VCaP (cell line): ENCODE results near the gene NDUFA8.

Source experiments
- H3K27ac ChIP-seq: fragments of 450-650 bp; 2 replicates; pipeline ENCODE4 v1.5.1; 2017
- TF ChIP-seq, protein P1 (sequence below): fragments of 450-650 bp; conservative IDR thresholded peaks from 2 replicates; pipeline ENCODE4 v1.5.1; 2017; ENCODE audit warnings: mild to moderate bottlenecking, moderate library complexity

The NDUFA8 gene

DNA sequence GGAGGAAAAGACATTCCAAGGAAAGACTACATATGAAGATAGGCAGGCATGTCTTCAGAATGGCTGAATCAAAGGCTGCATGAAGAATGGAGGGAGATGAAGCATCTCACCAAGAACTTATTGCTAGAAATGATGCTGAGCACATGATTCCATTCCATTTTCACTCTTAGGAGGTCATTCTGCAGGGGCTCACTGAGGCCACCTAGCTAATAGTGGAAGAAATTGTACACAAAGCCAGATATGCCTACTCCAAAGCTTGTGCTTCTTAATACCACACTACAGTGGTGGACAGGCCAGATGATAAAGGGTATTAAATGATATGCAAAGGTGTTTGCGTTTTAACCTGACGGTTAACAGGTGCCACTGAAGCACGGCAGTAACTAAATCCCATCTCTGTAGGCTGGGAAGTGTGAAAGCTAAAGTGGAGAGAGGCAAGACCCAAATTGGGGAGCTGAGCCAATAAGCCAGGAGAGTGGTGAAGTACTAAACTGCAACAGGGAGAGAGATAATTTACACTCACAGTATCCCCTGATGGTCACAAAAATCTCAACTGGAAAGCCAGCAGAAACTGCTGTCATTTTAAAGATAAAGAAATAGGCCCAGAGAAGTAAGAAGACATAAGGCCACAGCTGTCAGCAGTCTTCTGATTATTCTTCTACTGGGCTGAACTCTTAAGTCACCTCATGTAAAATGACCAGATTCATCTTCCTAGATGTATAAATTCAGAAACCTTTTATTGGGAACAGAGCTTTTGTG lies 14.6 kb downstream of the NDUFA8 start:
- H3K27ac ChIP-seq = no peak overlapping the region
- TF ChIP-seq, protein P1, sequence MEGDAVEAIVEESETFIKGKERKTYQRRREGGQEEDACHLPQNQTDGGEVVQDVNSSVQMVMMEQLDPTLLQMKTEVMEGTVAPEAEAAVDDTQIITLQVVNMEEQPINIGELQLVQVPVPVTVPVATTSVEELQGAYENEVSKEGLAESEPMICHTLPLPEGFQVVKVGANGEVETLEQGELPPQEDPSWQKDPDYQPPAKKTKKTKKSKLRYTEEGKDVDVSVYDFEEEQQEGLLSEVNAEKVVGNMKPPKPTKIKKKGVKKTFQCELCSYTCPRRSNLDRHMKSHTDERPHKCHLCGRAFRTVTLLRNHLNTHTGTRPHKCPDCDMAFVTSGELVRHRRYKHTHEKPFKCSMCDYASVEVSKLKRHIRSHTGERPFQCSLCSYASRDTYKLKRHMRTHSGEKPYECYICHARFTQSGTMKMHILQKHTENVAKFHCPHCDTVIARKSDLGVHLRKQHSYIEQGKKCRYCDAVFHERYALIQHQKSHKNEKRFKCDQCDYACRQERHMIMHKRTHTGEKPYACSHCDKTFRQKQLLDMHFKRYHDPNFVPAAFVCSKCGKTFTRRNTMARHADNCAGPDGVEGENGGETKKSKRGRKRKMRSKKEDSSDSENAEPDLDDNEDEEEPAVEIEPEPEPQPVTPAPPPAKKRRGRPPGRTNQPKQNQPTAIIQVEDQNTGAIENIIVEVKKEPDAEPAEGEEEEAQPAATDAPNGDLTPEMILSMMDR = peak; percentile 57

DNA sequence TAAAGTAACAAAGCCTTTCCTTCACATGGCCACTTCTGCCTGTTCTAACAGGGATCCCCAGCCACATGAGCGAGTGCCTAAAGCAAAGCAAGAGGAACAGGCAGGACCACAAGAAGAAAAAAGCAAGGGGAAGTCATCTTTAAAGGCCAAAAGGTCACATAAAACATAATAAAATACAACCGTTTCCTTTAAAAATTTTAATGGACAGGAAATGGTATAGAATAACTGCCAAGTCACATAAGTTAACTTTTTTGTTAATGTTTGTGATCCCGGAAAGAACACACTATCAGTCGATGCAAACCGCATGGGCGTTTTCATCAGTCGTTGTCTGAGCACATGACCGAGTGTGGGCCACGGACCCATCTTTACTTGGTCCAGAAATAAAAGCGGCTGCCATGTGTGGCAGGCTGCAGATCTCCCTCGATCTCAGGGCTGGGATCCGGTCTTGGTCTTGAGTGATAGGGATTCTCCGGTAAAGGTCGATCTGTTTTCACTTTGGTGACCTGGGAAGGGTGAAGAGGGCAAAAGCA lies 15.6 kb downstream of the NDUFA8 start:
- H3K27ac ChIP-seq = no peak overlapping the region
- TF ChIP-seq, protein P1 = no peak

DNA sequence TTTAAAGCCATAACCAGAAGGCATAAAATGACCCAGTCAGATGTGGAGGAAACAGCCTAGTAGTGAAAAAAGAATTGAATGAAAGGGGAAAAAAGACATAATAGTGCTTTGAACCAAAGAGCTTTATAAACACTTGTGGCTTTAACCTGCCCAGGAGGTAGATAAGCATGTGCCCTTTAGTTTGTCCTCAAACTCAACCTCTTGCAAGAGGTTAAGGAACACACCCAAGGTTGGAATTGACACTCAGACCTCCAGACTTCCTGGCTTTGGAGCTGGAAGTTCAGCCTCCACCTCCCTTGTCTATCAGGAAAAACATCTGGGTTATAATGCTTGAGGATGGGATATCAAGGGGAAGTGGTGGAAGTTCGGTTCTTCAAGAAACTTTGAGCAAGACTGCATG lies 16.3 kb downstream of the NDUFA8 start:
- no peak overlapping the region for H3K27ac ChIP-seq
- TF ChIP-seq, protein P1 = no peak

DNA sequence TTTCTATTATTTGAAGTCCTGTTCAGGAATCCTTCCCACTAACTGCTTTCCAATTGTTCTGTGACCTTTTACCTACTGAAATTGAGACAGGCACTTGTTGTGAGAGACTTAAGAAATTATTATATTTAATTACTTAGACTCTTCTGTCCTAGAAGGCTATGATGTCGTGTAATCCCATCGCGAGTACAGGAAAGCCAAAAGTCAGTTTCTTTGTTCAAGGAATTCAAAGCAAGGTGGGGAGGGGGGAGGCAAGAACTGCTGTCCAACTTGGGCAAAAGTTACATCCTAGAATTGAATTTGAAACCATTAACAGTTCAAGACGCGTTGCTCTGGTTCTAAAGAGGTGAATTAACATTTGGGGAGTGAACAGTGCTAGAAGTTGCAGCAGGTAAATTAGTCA lies 17.9 kb downstream of the NDUFA8 start:
- no peak overlapping the region for H3K27ac ChIP-seq
- TF ChIP-seq, protein P1 = no peak

DNA sequence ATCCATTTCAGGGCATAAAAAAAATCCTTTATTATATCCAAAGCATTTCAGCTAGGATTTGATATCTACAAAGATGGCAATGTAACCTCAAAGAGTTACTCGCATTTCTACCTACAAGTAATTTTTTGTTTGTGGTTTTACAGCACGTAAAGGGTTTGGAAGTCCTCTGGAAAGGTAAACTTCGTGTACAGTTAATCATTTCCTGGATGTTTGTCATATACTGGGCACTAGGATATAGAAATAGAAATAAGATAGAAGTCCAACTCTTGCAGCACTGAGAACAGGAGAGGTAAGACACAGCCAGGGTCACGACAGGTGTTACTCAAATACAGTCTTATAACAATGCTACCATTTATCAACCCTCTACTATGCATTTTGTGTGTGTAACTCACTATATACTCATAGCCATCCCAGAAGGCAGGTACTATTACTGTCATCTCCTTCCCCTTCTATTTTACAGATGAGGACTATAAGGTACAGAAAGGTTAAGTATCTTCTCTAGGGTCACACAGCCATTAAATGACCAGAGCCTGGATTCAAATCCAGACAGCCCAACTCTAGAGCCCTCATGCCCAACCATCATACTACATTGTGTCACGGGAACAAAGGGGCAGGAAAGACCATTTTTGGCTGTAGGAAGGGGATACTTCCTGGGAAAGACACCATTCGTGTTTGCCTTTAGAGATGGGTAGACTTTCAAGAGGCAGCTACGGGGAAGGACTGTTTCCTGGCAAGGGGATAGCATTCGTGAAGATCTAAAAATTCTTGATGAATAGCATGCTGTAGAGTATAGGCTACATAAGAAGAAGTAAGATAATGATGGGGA lies 19.0 kb downstream of the NDUFA8 start:
- no peak overlapping the region for H3K27ac ChIP-seq
- TF ChIP-seq, protein P1 = no peak

DNA sequence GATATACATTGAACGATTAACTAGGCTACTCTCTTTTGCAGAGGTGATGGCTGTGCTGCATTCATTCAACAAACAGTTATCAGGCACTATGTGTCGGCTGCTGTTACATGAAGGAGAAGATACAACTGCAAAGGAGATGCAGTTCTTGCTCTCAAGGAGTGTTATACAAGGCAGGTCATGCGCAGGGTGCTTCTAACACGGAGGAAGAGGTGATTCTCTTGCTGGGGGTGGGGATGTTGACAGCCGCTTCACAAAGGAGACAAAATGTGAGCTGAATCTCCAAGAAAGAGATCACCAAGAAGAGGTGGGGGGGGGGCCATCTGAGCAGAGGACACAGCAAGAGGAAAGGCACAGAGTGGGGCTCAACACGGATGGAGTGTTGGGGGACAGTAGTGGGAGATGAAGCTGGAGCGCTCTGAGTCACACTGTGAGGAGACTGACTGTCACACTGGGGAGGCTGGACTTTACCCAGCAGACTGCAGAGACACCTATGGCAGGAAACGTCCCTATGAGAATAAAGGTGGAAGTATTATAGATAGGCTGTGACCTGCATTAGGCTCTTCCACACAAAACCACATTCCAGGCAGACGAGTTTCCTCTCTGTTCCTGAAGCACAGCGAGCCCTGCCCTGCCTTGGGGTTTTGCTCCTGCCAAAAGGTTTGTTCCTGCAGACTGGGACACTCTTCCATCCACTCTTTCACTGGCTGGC lies 20.9 kb downstream of the NDUFA8 start:
- TF ChIP-seq, protein P1 = no peak
- H3K27ac ChIP-seq = no peak overlapping the region

DNA sequence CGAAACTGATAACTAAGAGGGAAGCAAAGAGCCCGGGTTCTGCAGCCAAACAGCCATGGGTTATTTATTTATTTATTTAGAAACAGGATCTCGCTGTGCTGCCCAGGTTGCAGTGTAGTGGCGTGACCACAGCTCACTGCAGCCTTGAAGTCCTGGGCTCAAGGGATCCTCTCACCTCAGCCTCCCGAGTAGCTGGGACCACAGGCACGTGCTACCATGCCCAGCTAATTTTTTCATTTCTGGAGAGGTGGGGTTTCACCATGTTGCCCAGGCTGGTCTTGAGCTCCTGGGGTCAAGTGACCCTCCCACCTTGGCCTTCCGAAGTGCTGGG lies 24.1 kb downstream of the NDUFA8 start:
- TF ChIP-seq, protein P1 = no peak
- no peak overlapping the region for H3K27ac ChIP-seq
